MCF 10A (cell line): Measurements from ENCODE around the gene TNNI3K. TPM values are rescaled to one million over a fixed set of nuclear protein-coding genes. Genes with fewer than 3 reads are reported as not detected.

Experiments
- BruUV-seq: library from RNA; stranded (reverse); fragments of 400-500 nt; replicated peaks from 2 replicates; lab custom pipeline; 2021; lab: Mats Ljungman, UMichigan
- CTCF ChIA-PET: fragments of 300-600 bp; sonication (Branson Sonifier 250); formaldehyde crosslinking; extraction: SDS; loops from one replicate; lab custom pipeline; 2021; ENCODE audit warnings: antibody characterized with exemption, inconsistent platforms; lab: Yijun Ruan, JAX
- POLR2A ChIA-PET: fragments of 300-600, 350-650 bp; sonication (Branson Sonifier 250); formaldehyde crosslinking; extraction: SDS; loops from one replicate; lab custom pipeline; 2020; ENCODE audit warnings: antibody characterized with exemption, inconsistent platforms; lab: Yijun Ruan, JAX
- DNase-seq: peaks from one replicate; pipeline ENCODE4 v3.0.0-alpha.2; 2018; ENCODE audit not compliant: unreplicated experiment
- H3K27ac Mint-ChIP-seq: one replicate; pipeline ENCODE4 v1.8.0; 2022; ENCODE audit warnings: mild to moderate bottlenecking, low read depth, mixed read lengths; ENCODE audit not compliant: unreplicated experiment
- H3K27me3 Mint-ChIP-seq: one replicate; pipeline ENCODE4 v1.8.0; 2022; ENCODE audit warnings: mixed read lengths; ENCODE audit not compliant: insufficient read depth, unreplicated experiment
- H3K36me3 Mint-ChIP-seq: one replicate; pipeline ENCODE4 v1.8.0; 2022; ENCODE audit warnings: mild to moderate bottlenecking, moderate library complexity, mixed read lengths; ENCODE audit not compliant: insufficient read depth, unreplicated experiment
- H3K4me1 Mint-ChIP-seq: one replicate; pipeline ENCODE4 v1.8.0; 2022; ENCODE audit warnings: mixed read lengths; ENCODE audit not compliant: insufficient read depth, unreplicated experiment
- H3K4me3 Mint-ChIP-seq: one replicate; pipeline ENCODE4 v1.8.0; 2022; ENCODE audit warnings: mild to moderate bottlenecking, moderate library complexity, mixed read lengths; ENCODE audit not compliant: unreplicated experiment
- H3K9me3 Mint-ChIP-seq: one replicate; pipeline ENCODE4 v1.8.0; 2022; ENCODE audit warnings: mixed read lengths; ENCODE audit not compliant: unreplicated experiment
- intact Hi-C: fragments of 100-400 bp; cut with micrococcal nuclease; formaldehyde crosslinking; loops from 2 replicates; pipeline ENCODE4 v1.14.1; 2022
- total RNA-seq: library from RNA; stranded (reverse); gene quantifications from 2 replicates; pipeline ENCODE4 v1.2.3, GENCODE V29; 2022
- TF ChIP-seq, protein P1 (sequence below): fragments of 200-600 bp; IDR thresholded peaks from one replicate; pipeline ENCODE4 v1.8.0; 2022; ENCODE audit warnings: antibody characterized with exemption, mild to moderate bottlenecking; ENCODE audit not compliant: unreplicated experiment

TNNI3K gene
- total RNA-seq, 1 experiment from 2014 or later = not detected

DNA sequence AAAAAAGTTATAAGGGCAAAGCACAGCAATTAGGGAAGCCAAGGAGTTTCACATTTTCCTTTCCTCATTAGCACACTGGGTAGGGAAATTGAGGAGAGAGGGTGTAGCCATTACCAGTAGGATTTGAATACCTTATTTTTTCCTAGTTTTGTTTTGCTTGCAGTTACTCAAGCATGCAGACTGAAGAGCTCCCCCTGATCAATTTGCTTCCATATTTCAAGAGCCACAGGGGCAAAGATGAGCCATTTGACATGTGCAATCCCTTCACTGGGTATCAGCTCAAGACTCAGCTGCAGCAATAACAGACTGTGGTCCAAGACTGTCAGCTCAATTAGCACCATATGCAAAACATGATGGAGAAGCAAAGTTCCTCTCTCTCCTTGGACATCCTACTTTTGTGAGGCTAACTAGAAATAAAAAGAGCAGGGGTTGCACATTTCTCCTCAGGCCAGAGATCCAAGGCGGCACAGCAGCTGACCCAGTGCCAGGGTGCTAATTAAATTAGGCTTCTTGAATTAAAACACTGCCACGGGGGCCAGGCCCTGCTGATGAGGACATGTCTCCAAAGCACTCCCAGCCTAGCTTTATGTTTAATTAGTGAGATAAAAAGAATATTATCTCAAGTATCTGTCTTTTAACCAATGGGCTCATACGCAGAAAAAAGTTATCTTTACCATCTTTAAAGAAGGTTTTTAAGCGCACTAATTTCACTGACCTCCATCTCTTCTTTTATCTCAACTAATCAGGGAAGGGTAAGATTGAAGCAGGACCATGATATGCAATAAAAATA is 314.0 kb downstream of the TNNI3K start:
- BruUV-seq = no TSS peak
- intact Hi-C loops = no loop called here
- H3K27ac Mint-ChIP-seq = no peak overlapping the region
- H3K36me3 Mint-ChIP-seq = no peaks in the 10 kb centered on the region
- TF ChIP-seq, protein P1, sequence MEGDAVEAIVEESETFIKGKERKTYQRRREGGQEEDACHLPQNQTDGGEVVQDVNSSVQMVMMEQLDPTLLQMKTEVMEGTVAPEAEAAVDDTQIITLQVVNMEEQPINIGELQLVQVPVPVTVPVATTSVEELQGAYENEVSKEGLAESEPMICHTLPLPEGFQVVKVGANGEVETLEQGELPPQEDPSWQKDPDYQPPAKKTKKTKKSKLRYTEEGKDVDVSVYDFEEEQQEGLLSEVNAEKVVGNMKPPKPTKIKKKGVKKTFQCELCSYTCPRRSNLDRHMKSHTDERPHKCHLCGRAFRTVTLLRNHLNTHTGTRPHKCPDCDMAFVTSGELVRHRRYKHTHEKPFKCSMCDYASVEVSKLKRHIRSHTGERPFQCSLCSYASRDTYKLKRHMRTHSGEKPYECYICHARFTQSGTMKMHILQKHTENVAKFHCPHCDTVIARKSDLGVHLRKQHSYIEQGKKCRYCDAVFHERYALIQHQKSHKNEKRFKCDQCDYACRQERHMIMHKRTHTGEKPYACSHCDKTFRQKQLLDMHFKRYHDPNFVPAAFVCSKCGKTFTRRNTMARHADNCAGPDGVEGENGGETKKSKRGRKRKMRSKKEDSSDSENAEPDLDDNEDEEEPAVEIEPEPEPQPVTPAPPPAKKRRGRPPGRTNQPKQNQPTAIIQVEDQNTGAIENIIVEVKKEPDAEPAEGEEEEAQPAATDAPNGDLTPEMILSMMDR = no peak
- no peak for DNase-seq
- CTCF ChIA-PET = interaction anchor here (0.6 kb wide), 1 partner anchor 105 kb away, joined by 5 read pairs; no protein-coding TSS in a partner anchor
- no peak overlapping the region for H3K4me3 Mint-ChIP-seq
- H3K9me3 Mint-ChIP-seq = no peaks in the 10 kb centered on the region
- H3K4me1 Mint-ChIP-seq = no peaks in the 10 kb centered on the region
- H3K27me3 Mint-ChIP-seq = peaks cover 7% of the 10 kb centered on the region
- POLR2A ChIA-PET = no interaction called here

DNA sequence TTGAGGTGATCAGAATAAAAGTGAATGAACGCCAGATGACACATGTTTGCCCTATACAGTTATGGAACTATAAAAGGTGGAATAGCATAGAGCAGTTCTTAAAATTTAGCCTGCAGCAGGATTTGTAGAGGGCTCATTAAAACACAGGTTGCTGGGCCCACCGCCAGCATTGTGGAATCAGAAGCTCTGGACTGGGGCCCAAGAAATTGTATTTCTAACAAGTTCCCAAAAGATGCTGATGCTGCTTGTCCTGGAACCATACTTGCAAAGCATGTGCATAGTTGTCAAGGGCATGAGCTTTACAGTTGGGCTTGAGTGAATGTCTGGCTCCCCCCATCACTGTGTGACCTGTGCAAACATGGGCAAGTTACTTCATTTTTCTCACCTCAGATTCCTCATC is 314.7 kb downstream of the TNNI3K start:
- intact Hi-C loops = no loop called here
- no peaks in the 10 kb centered on the region for H3K4me1 Mint-ChIP-seq
- CTCF ChIA-PET = no interaction called here
- H3K36me3 Mint-ChIP-seq = no peaks in the 10 kb centered on the region
- no peak for DNase-seq
- H3K4me3 Mint-ChIP-seq = no peak overlapping the region
- H3K27ac Mint-ChIP-seq = no peak overlapping the region
- POLR2A ChIA-PET = no interaction called here
- peaks cover 9% of the 10 kb centered on the region for H3K27me3 Mint-ChIP-seq
- no peaks in the 10 kb centered on the region for H3K9me3 Mint-ChIP-seq
- no TSS peak for BruUV-seq
- TF ChIP-seq, protein P1 = no peak

DNA sequence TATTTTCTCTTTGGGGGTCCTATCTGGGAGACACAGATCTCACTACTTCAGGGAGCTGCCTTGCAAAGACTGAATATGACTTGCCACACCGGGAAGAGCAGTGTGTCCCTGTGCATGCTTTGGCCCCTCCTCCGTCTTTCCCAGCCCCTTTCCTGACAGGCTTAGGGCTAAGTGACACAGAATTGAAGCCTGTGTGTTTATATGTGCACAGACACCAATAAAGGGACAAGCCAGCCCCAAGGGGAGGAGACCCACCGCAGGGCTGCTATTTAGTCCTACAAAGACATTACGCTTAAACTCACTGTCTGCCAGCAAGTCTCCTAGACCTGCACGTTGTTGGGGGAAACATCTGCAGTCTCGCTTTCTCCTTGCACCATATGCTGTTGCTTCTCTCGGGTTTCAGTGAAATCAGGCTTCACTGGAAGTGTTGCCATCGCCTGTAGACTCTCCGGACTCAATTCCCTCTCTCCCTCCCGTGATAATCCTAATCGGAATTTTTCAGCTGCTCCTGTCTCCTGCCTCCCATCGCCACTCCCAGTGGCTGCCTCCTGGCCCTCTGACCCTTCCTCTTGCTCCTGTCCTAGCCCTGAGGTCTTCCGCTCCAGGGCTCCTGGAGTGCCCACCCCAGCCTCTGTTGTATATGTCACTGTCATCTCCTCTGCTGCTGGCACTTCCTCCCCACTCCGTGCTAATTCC is 335.8 kb downstream of the TNNI3K start:
- TF ChIP-seq, protein P1 = no peak
- H3K27me3 Mint-ChIP-seq = peaks cover 10% of the 10 kb centered on the region
- ChIA-PET CTCF (no interaction called here), POLR2A (no interaction called here)
- no peaks in the 10 kb centered on the region for H3K36me3 Mint-ChIP-seq
- no peaks in the 10 kb centered on the region for H3K4me1 Mint-ChIP-seq
- no TSS peak for BruUV-seq
- H3K4me3 Mint-ChIP-seq = no peak overlapping the region
- DNase-seq = no peak
- intact Hi-C loops = no loop called here
- H3K27ac Mint-ChIP-seq = no peak overlapping the region
- H3K9me3 Mint-ChIP-seq = no peaks in the 10 kb centered on the region

DNA sequence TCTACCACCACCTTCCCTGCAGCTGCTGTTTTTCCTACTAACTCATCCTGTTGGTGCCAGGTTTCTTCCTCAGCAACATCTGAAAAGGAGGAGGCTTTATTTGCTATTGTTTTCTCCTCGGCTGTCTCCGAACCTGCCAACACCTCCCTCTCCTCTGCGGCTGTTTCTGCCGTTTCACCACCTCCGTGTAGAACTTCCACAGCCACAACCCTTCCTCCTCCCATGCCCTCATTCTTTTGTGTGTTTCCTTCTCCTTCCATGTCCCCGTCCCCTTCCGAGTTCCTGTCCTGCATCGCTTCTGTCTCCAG is 336.3 kb downstream of the TNNI3K start:
- intact Hi-C loops = no loop called here
- no peaks in the 10 kb centered on the region for H3K36me3 Mint-ChIP-seq
- ChIA-PET CTCF (no interaction called here), POLR2A (no interaction called here)
- no peaks in the 10 kb centered on the region for H3K9me3 Mint-ChIP-seq
- no TSS peak for BruUV-seq
- peaks cover 10% of the 10 kb centered on the region for H3K27me3 Mint-ChIP-seq
- TF ChIP-seq, protein P1 = no peak
- no peak for DNase-seq
- H3K27ac Mint-ChIP-seq = no peak overlapping the region
- H3K4me3 Mint-ChIP-seq = no peak overlapping the region
- H3K4me1 Mint-ChIP-seq = no peaks in the 10 kb centered on the region
